Skeletal muscle tissue (tissue), 4 donors: ENCODE results near the gene MEIS2. TPM values are rescaled to one million over a fixed set of nuclear protein-coding genes. Genes with fewer than 3 reads are reported as not detected.

Experiments used
- H3K27ac ChIP-seq: one replicate; pipeline ENCODE4 v1.7.0; 2013; ENCODE audit warnings: mild to moderate bottlenecking, low read depth, low read length, inconsistent platforms
- H3K27me3 ChIP-seq, 3 donors: one replicate each; pipeline ENCODE4 v1.7.0; 2013; ENCODE audit warnings: low read length in 3 of 3; ENCODE audit not compliant: control insufficient read depth in 3 of 3, insufficient read depth in 3 of 3
- H3K36me3 ChIP-seq, 3 donors: one replicate each; pipeline ENCODE4 v1.7.0; 2013; ENCODE audit warnings: low read length in 3 of 3; ENCODE audit not compliant: control insufficient read depth in 3 of 3, insufficient read depth in 3 of 3
- H3K4me1 ChIP-seq, 3 donors: one replicate each; pipeline ENCODE4 v1.7.0; 2013; ENCODE audit warnings: low read length in 3 of 3, mild to moderate bottlenecking in 3 of 3; ENCODE audit not compliant: control insufficient read depth in 3 of 3, insufficient read depth in 3 of 3
- H3K4me3 ChIP-seq, 3 donors: one replicate each; pipeline ENCODE4 v1.7.0; 2013; ENCODE audit warnings: low read length in 3 of 3
- H3K9ac ChIP-seq, 3 donors: one replicate each; pipeline ENCODE4 v1.7.0; 2013; ENCODE audit warnings: low read length in 3 of 3, mild to moderate bottlenecking in 3 of 3, moderate library complexity in 2 of 3, low read depth in 1 of 3
- H3K9me3 ChIP-seq, 3 donors: one replicate each; pipeline ENCODE4 v1.7.0; 2013; ENCODE audit warnings: low read length in 3 of 3; ENCODE audit not compliant: control insufficient read depth in 3 of 3
- total RNA-seq: library from RNA; depleted of rRNA; stranded (reverse); fragments of >200 nt; gene quantifications from one replicate; pipeline ENCODE4 v1.2.3, GENCODE V29; 2014
- donor health status: Osteomylitis.

Gene MEIS2
- 4.2 TPM for total RNA-seq

- peak within 1 kb of the TSS; percentile 78 for H3K27ac ChIP-seq
- peak within 1 kb of the TSS; percentile 69 to 78 (median 71) for H3K9ac ChIP-seq
- peaks cover 80 to 89% (median 80%) of the 10 kb centered on the region in 3 donors for H3K27me3 ChIP-seq
- H3K9me3 ChIP-seq, result no peaks in the 10 kb centered on the region
- peaks cover 17 to 40% (median 27%) of the 10 kb centered on the region in 3 donors for H3K4me1 ChIP-seq
- peak within 1 kb of the TSS; percentile 76 to 78 (median 76) for H3K4me3 ChIP-seq
- H3K36me3 ChIP-seq, result no peaks in the 10 kb centered on the region
Measured at GRCh38 chr15:37100109-37100965, at the start of gene MEIS2. Gene MEIS2, minus strand, starts transcription at chr15:37100549. Its CDS starts 1,083 bp downstream, at chr15:37099466.

GRCh38 chr15:37149146-37149545, 48.8 kb upstream of the MEIS2 start:
- Histone ChIP-seq H3K36me3 (no peaks in the 10 kb centered on the region), H3K9me3 (no peaks in the 10 kb centered on the region), H3K4me3 (no peak overlapping the region), H3K27me3 (no peaks in the 10 kb centered on the region), H3K27ac (no peak overlapping the region), H3K9ac (no peak overlapping the region), H3K4me1 (no peaks in the 10 kb centered on the region)

GRCh38 chr15:37148714-37149113, 48.4 kb upstream of the MEIS2 start:
- Histone ChIP-seq H3K27me3 (no peaks in the 10 kb centered on the region), H3K4me3 (no peak overlapping the region), H3K9me3 (no peaks in the 10 kb centered on the region), H3K9ac (no peak overlapping the region), H3K36me3 (no peaks in the 10 kb centered on the region), H3K4me1 (no peaks in the 10 kb centered on the region), H3K27ac (no peak overlapping the region)

GRCh38 chr15:37143351-37143750, 43.0 kb upstream of the MEIS2 start:
- H3K27me3 ChIP-seq, result no peaks in the 10 kb centered on the region
- no peak overlapping the region for H3K4me3 ChIP-seq
- no peaks in the 10 kb centered on the region for H3K36me3 ChIP-seq
- H3K9ac ChIP-seq, result no peak overlapping the region
- no peaks in the 10 kb centered on the region for H3K4me1 ChIP-seq
- H3K9me3 ChIP-seq, result no peaks in the 10 kb centered on the region
- no peak overlapping the region for H3K27ac ChIP-seq

GRCh38 chr15:37142371-37142770, 42.0 kb upstream of the MEIS2 start:
- H3K4me1 ChIP-seq, result no peaks in the 10 kb centered on the region
- no peaks in the 10 kb centered on the region for H3K9me3 ChIP-seq
- H3K4me3 ChIP-seq, result no peak overlapping the region
- no peaks in the 10 kb centered on the region for H3K27me3 ChIP-seq
- no peak overlapping the region for H3K9ac ChIP-seq
- no peak overlapping the region for H3K27ac ChIP-seq
- H3K36me3 ChIP-seq, result no peaks in the 10 kb centered on the region

- H3K27ac ChIP-seq, result no peak overlapping the region
- H3K4me3 ChIP-seq, result no peak overlapping the region
- H3K9me3 ChIP-seq, result no peaks in the 10 kb centered on the region
- H3K36me3 ChIP-seq, result no peaks in the 10 kb centered on the region
- H3K9ac ChIP-seq, result no peak overlapping the region
- no peaks in the 10 kb centered on the region for H3K4me1 ChIP-seq
- H3K27me3 ChIP-seq, result no peaks in the 10 kb centered on the region
Measured at GRCh38 chr15:37140531-37141058, 40.2 kb upstream of the MEIS2 start.

- no peaks in the 10 kb centered on the region for H3K36me3 ChIP-seq
- H3K9ac ChIP-seq, result no peak overlapping the region
- no peaks in the 10 kb centered on the region for H3K9me3 ChIP-seq
- no peaks in the 10 kb centered on the region for H3K27me3 ChIP-seq
- no peaks in the 10 kb centered on the region for H3K4me1 ChIP-seq
- no peak overlapping the region for H3K27ac ChIP-seq
- no peak overlapping the region for H3K4me3 ChIP-seq
Measured at GRCh38 chr15:37138591-37139215, 38.4 kb upstream of the MEIS2 start.

GRCh38 chr15:37137221-37137620, 36.9 kb upstream of the MEIS2 start:
- H3K36me3 ChIP-seq, result no peaks in the 10 kb centered on the region
- H3K27me3 ChIP-seq, result no peaks in the 10 kb centered on the region
- no peaks in the 10 kb centered on the region for H3K9me3 ChIP-seq
- no peak overlapping the region for H3K4me3 ChIP-seq
- H3K27ac ChIP-seq, result no peak overlapping the region
- no peak overlapping the region for H3K9ac ChIP-seq
- H3K4me1 ChIP-seq, result no peaks in the 10 kb centered on the region

GRCh38 chr15:37136666-37137065, 36.3 kb upstream of the MEIS2 start:
- Histone ChIP-seq H3K4me1 (no peaks in the 10 kb centered on the region), H3K9me3 (no peaks in the 10 kb centered on the region), H3K27ac (no peak overlapping the region), H3K36me3 (no peaks in the 10 kb centered on the region), H3K27me3 (no peaks in the 10 kb centered on the region), H3K4me3 (no peak overlapping the region), H3K9ac (no peak overlapping the region)

GRCh38 chr15:37135225-37135624, 34.9 kb upstream of the MEIS2 start:
- Histone ChIP-seq H3K4me1 (no peaks in the 10 kb centered on the region), H3K9me3 (no peaks in the 10 kb centered on the region), H3K4me3 (no peak overlapping the region), H3K36me3 (no peaks in the 10 kb centered on the region), H3K9ac (no peak overlapping the region), H3K27ac (no peak overlapping the region), H3K27me3 (peaks cover 3 to 4% (median 4%) of the 10 kb centered on the region in 3 donors)
